SK-N-SH treated with all-trans-retinoic acid at 6 μM for 48 hours (cell line): Measurements from ENCODE around the gene POU2AF2.

Experiments used
- ATAC-seq: fragments of 200-7000 bp; cut with Tn5 transposase; 3 replicates; pipeline ENCODE4 v1.9.1; 2020; ENCODE audit warnings: mild to moderate bottlenecking, moderate library complexity
- ARNTL ChIP-seq: fragments of 450-650 bp; formaldehyde crosslinking; IDR thresholded peaks from 2 replicates; pipeline ENCODE4 v1.5.0; 2020; ENCODE audit warnings: low read depth, mild to moderate bottlenecking, moderate library complexity, borderline replicate concordance
- BACH2 ChIP-seq: fragments of 250-450 bp; sonication (Bioruptor Pico); IDR thresholded peaks from 2 replicates; pipeline ENCODE4 v1.9.0; 2021; ENCODE audit warnings: mild to moderate bottlenecking, borderline replicate concordance
- CREB5 ChIP-seq: fragments of 250-450 bp; sonication (Bioruptor Pico); IDR thresholded peaks from 2 replicates; pipeline ENCODE4 v1.5.1; 2020; ENCODE audit warnings: low read depth, mild to moderate bottlenecking, moderate library complexity
- ESRRG ChIP-seq: fragments of 250-450 bp; sonication (Bioruptor Pico); IDR thresholded peaks from 2 replicates; pipeline ENCODE4 v1.6.1; 2021; ENCODE audit warnings: mild to moderate bottlenecking
- GLIS3 ChIP-seq: fragments of 250-450 bp; sonication (Bioruptor Pico); IDR thresholded peaks from 2 replicates; pipeline ENCODE4 v1.5.0; 2020; ENCODE audit warnings: mild to moderate bottlenecking, moderate library complexity
- OSR1 ChIP-seq: fragments of 250-450 bp; sonication (Bioruptor Pico); IDR thresholded peaks from 2 replicates; pipeline ENCODE4 v1.8.0; 2022; ENCODE audit warnings: moderate library complexity, mild to moderate bottlenecking, inconsistent platforms
- PPARA ChIP-seq: fragments of 250-450 bp; sonication (Bioruptor Pico); IDR thresholded peaks from 2 replicates; pipeline ENCODE4 v1.5.0; 2020; ENCODE audit warnings: mild to moderate bottlenecking, borderline replicate concordance
- RARB ChIP-seq: fragments of 250-450 bp; sonication (Bioruptor Pico); IDR thresholded peaks from 2 replicates; pipeline ENCODE4 v1.8.0; 2021; ENCODE audit warnings: mild to moderate bottlenecking, moderate library complexity
- SNAI2 ChIP-seq: fragments of 250-450 bp; sonication (Bioruptor Pico); IDR thresholded peaks from 2 replicates; pipeline ENCODE4 v1.5.0; 2020; ENCODE audit warnings: mild to moderate bottlenecking, moderate library complexity
- TOX ChIP-seq: fragments of 250-450 bp; sonication (Bioruptor Pico); IDR thresholded peaks from 2 replicates; pipeline ENCODE4 v1.8.0; 2021; ENCODE audit warnings: mild to moderate bottlenecking, moderate library complexity, borderline replicate concordance
- TSHZ2 ChIP-seq: fragments of 250-450 bp; sonication (Bioruptor Pico); IDR thresholded peaks from 2 replicates; pipeline ENCODE4 v1.5.0; 2020; ENCODE audit warnings: mild to moderate bottlenecking, moderate library complexity
- ZC3H10 ChIP-seq: fragments of 250-450 bp; sonication (Bioruptor Pico); IDR thresholded peaks from 2 replicates; pipeline ENCODE4 v1.5.1; 2021; ENCODE audit warnings: mild to moderate bottlenecking, moderate library complexity
- ZFP30 ChIP-seq: fragments of 450-650 bp; formaldehyde crosslinking; IDR thresholded peaks from 2 replicates; pipeline ENCODE4 v1.5.0; 2022; ENCODE audit warnings: mild to moderate bottlenecking, moderate library complexity
- ZNF565 ChIP-seq: fragments of 450-650 bp; formaldehyde crosslinking; conservative IDR thresholded peaks from 2 replicates; pipeline ENCODE4 v1.5.0; 2020; ENCODE audit warnings: low read depth, mild to moderate bottlenecking, moderate library complexity
- ZNF70 ChIP-seq: fragments of 450-650 bp; formaldehyde crosslinking; IDR thresholded peaks from 2 replicates; pipeline ENCODE4 v1.5.0; 2020; ENCODE audit warnings: mild to moderate bottlenecking, moderate library complexity
- ZNF8 ChIP-seq: fragments of 450-650 bp; formaldehyde crosslinking; IDR thresholded peaks from 2 replicates; pipeline ENCODE4 v1.5.0; 2020; ENCODE audit warnings: mild to moderate bottlenecking, moderate library complexity
- TF ChIP-seq, protein P1 (sequence below): fragments of 250-450 bp; sonication (Bioruptor Pico); IDR thresholded peaks from 2 replicates; pipeline ENCODE4 v1.8.0; 2020; ENCODE audit warnings: mild to moderate bottlenecking, moderate library complexity, borderline replicate concordance
- TF ChIP-seq, protein P2 (sequence below): fragments of 250-450 bp; sonication (Bioruptor Pico); IDR thresholded peaks from 2 replicates; pipeline ENCODE4 v1.5.1; 2021; ENCODE audit warnings: mild to moderate bottlenecking, moderate library complexity

POU2AF2 gene

DNA sequence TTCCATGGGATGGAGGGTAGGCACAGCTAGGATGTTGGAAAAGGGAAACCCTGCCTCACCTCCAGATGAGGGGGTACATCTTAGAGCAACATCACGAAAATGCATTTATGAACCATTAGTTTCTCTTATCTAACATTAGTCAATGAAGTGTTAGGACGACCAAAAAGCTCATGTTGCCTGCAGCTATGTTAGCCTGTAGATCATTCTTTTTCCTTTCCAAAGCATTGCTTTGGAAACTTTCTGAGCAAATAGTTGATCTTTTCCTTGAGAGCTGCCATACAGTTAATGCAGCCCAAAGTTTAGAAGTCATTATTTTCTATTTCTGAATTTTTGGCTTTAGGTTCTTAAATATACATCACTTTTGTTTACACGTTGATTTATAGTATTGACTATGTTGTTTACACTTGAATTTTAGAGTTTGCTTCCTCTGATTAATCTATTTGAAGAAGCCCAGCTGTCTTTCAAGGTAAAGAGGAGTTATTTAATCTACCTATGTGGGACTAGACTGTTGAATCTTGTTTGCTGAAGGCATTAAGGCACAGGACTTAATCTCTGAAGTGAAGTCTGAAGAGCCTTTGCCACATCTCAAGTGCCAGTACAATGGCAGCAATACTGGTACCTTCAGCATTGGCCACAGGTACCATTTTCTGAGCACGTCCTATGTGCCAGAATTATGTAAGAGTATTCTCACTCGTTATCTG lies 63.8 kb downstream of the POU2AF2 start:
- TF ChIP-seq ESRRG (CRISPR knock-in tag) = no peak
- ATAC-seq = no peak

GRCh38 chr11:111310088-111310487 lies 64.6 kb downstream of the POU2AF2 start:
- ATAC-seq = no peak
- TF ChIP-seq OSR1 (CRISPR knock-in tag) (no peak), ARNTL (CRISPR knock-in tag) (no peak), TOX (no peak), ZNF565 (no peak), ZNF8 (CRISPR knock-in tag) (no peak), PPARA (CRISPR knock-in tag) (no peak), ZC3H10 (CRISPR knock-in tag) (no peak), RARB (CRISPR knock-in tag) (no peak), ZFP30 (CRISPR knock-in tag) (no peak), ESRRG (CRISPR knock-in tag) (no peak), SNAI2 (CRISPR knock-in tag) (no peak), CREB5 (CRISPR knock-in tag) (no peak), BACH2 (CRISPR knock-in tag) (no peak)
- TF ChIP-seq, protein P1, sequence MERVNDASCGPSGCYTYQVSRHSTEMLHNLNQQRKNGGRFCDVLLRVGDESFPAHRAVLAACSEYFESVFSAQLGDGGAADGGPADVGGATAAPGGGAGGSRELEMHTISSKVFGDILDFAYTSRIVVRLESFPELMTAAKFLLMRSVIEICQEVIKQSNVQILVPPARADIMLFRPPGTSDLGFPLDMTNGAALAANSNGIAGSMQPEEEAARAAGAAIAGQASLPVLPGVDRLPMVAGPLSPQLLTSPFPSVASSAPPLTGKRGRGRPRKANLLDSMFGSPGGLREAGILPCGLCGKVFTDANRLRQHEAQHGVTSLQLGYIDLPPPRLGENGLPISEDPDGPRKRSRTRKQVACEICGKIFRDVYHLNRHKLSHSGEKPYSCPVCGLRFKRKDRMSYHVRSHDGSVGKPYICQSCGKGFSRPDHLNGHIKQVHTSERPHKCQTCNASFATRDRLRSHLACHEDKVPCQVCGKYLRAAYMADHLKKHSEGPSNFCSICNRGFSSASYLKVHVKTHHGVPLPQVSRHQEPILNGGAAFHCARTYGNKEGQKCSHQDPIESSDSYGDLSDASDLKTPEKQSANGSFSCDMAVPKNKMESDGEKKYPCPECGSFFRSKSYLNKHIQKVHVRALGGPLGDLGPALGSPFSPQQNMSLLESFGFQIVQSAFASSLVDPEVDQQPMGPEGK (CRISPR knock-in tag) = no peak

DNA sequence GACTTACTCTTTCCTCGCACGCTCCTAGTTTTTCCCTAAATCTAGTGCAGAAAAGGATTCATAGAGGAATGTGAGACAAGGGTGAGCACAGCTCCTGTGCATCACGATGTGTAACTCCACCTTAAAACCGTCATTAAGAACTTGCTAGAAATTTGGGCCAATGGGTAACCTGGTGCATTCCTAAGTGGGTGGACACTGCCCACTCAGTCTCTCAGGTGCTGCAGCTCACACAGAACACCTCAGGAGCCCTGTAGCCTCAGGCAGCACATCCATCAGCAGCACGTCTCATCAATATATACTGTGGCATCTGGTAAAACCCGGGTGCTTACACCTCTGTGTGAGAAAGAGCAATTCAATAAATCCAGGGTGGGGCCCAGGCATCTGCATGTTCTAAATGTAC lies 65.2 kb downstream of the POU2AF2 start:
- TF ChIP-seq ZNF70 (CRISPR knock-in tag) = no peak
- TF ChIP-seq ZC3H10 (CRISPR knock-in tag) = no peak
- TF ChIP-seq, protein P1 (CRISPR knock-in tag) = no peak
- TF ChIP-seq ESRRG (CRISPR knock-in tag) = no peak
- no peak for TF ChIP-seq SNAI2 (CRISPR knock-in tag)
- no peak for TF ChIP-seq BACH2 (CRISPR knock-in tag)
- TF ChIP-seq, protein P2, sequence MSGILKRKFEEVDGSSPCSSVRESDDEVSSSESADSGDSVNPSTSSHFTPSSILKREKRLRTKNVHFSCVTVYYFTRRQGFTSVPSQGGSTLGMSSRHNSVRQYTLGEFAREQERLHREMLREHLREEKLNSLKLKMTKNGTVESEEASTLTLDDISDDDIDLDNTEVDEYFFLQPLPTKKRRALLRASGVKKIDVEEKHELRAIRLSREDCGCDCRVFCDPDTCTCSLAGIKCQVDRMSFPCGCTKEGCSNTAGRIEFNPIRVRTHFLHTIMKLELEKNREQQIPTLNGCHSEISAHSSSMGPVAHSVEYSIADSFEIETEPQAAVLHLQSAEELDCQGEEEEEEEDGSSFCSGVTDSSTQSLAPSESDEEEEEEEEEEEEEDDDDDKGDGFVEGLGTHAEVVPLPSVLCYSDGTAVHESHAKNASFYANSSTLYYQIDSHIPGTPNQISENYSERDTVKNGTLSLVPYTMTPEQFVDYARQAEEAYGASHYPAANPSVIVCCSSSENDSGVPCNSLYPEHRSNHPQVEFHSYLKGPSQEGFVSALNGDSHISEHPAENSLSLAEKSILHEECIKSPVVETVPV (CRISPR knock-in tag) = no peak
- ATAC-seq = no peak

DNA sequence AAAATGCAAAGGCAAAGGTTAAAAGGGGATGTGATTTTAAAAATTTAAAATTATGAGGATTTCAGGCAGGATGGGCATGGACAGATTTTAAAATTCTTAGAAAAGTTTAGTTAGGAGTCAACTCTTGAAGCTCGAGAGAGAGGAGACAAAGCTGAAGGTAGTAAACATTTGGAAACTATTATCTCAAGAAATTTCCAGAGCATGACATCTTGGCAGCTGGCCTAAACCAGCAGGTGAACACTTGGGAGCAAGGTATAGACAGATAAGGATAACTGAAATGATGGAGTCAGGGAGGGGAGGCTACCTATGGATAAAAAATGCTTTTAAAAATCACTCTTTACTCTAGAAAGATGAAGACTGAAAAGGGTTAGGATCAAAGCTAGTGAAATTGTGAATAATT lies 66.6 kb downstream of the POU2AF2 start:
- no peak for ATAC-seq
- TF ChIP-seq TSHZ2 (CRISPR knock-in tag) (no peak), SNAI2 (CRISPR knock-in tag) (no peak), ZNF565 (no peak), BACH2 (CRISPR knock-in tag) (no peak), ZFP30 (CRISPR knock-in tag) (no peak), GLIS3 (CRISPR knock-in tag) (no peak)
